ENCODE measurements around the gene CCDC91. TPM values are rescaled to one million over a fixed set of nuclear protein-coding genes. Genes with fewer than 3 reads are reported as not detected.

CCDC91 gene
- total RNA-seq, 2 experiments from 2014 or later = 23.1 to 24.6 TPM

- CTCF ChIA-PET = no interaction called here
- Mint-ChIP-seq H3K36me3 (ENCODE audit: low read depth) (peaks cover 3% of the 10 kb centered on the region), H3K4me1 (peaks cover 22% of the 10 kb centered on the region), H3K4me3 (no peak overlapping the region), H3K27me3 (no peaks in the 10 kb centered on the region), H3K27ac (no peak overlapping the region), H3K9me3 (peaks cover 7% of the 10 kb centered on the region)
- POLR2A ChIA-PET = no interaction called here
- no peak for DNase-seq
These were observed 349.6 kb downstream of the CCDC91 start for GRCh38 chr12:28539691-28540323.

GRCh38 chr12:28540324-28540714, 350.1 kb downstream of the CCDC91 start:
- H3K36me3 Mint-ChIP-seq (ENCODE audit: low read depth) = peaks cover 3% of the 10 kb centered on the region
- ChIA-PET CTCF (no interaction called here), POLR2A (no interaction called here)

GRCh38 chr12:28543021-28543890, 353.0 kb downstream of the CCDC91 start:
- Mint-ChIP-seq H3K27ac (peak overlapping the region; percentile 33), H3K36me3 (ENCODE audit: low read depth) (peaks cover 3% of the 10 kb centered on the region), H3K9me3 (peaks cover 7% of the 10 kb centered on the region), H3K4me1 (peaks cover 19% of the 10 kb centered on the region), H3K4me3 (peak overlapping the region; percentile 57), H3K27me3 (no peaks in the 10 kb centered on the region)
- CTCF ChIA-PET = no interaction called here
- DNase-seq = no peak
- POLR2A ChIA-PET = interaction anchor here (0.7 kb wide), 1 partner anchor 9 kb away, joined by 3 read pairs; no protein-coding TSS in a partner anchor

More at GRCh38 chr12:28540324-28540714, 350.1 kb downstream of the CCDC91 start:
- H3K27me3 Mint-ChIP-seq = no peaks in the 10 kb centered on the region
- peaks cover 7% of the 10 kb centered on the region for H3K9me3 Mint-ChIP-seq
- no peak overlapping the region for H3K27ac Mint-ChIP-seq
- no peak for DNase-seq
- H3K4me1 Mint-ChIP-seq = peaks cover 22% of the 10 kb centered on the region
- H3K4me3 Mint-ChIP-seq = no peak overlapping the region

- no peak for DNase-seq
- POLR2A ChIA-PET = interaction anchor here (0.9 kb wide), 1 partner anchor 360 kb away, joined by 3 read pairs; the partner anchor contains the start of gene CCDC91
- H3K36me3 Mint-ChIP-seq (ENCODE audit: low read depth) = peaks cover 5% of the 10 kb centered on the region
- H3K27ac Mint-ChIP-seq = no peak overlapping the region
- CTCF ChIA-PET = no interaction called here
- no peaks in the 10 kb centered on the region for H3K27me3 Mint-ChIP-seq
- peaks cover 11% of the 10 kb centered on the region for H3K4me1 Mint-ChIP-seq
- H3K9me3 Mint-ChIP-seq = no peaks in the 10 kb centered on the region
- H3K4me3 Mint-ChIP-seq = no peak overlapping the region
These were observed 360.8 kb downstream of the CCDC91 start for GRCh38 chr12:28550757-28551704.

GRCh38 chr12:28552251-28552970, 362.2 kb downstream of the CCDC91 start:
- no peak for DNase-seq
- H3K9me3 Mint-ChIP-seq = no peaks in the 10 kb centered on the region
- CTCF ChIA-PET = interaction anchor here (0.6 kb wide), 1 partner anchor 765 kb away, joined by 3 read pairs; no protein-coding TSS in a partner anchor
- POLR2A ChIA-PET = interaction anchor here (0.7 to 1.0 kb wide), 2 partner anchors 8 to 12 kb away, joined by 3 read pairs; no protein-coding TSS in a partner anchor
- H3K4me1 Mint-ChIP-seq = peaks cover 11% of the 10 kb centered on the region
- peaks cover 5% of the 10 kb centered on the region for H3K36me3 Mint-ChIP-seq (ENCODE audit: low read depth)
- no peaks in the 10 kb centered on the region for H3K27me3 Mint-ChIP-seq
- no peak overlapping the region for H3K4me3 Mint-ChIP-seq
- peak overlapping the region; percentile 11 for H3K27ac Mint-ChIP-seq

- POLR2A ChIA-PET = no interaction called here
- CTCF ChIA-PET = no interaction called here
These were observed 365.5 kb downstream of the CCDC91 start for GRCh38 chr12:28555748-28556147.

GRCh38 chr12:28558250-28558649, 368.0 kb downstream of the CCDC91 start:
- no peak overlapping the region for H3K4me3 Mint-ChIP-seq
- no peaks in the 10 kb centered on the region for H3K9me3 Mint-ChIP-seq
- CTCF ChIA-PET = no interaction called here
- H3K36me3 Mint-ChIP-seq (ENCODE audit: low read depth) = peaks cover 5% of the 10 kb centered on the region
- H3K27me3 Mint-ChIP-seq = no peaks in the 10 kb centered on the region
- POLR2A ChIA-PET = no interaction called here
- no peak overlapping the region for H3K27ac Mint-ChIP-seq
- H3K4me1 Mint-ChIP-seq = peaks cover 3% of the 10 kb centered on the region
- no peak for DNase-seq

More at GRCh38 chr12:28555748-28556147, 365.5 kb downstream of the CCDC91 start:
- Mint-ChIP-seq H3K36me3 (ENCODE audit: low read depth) (peaks cover 5% of the 10 kb centered on the region), H3K4me1 (peaks cover 11% of the 10 kb centered on the region), H3K27ac (no peak overlapping the region), H3K4me3 (no peak overlapping the region), H3K9me3 (no peaks in the 10 kb centered on the region), H3K27me3 (no peaks in the 10 kb centered on the region)
- DNase-seq = no peak

- no peak overlapping the region for H3K27ac Mint-ChIP-seq
- H3K36me3 Mint-ChIP-seq (ENCODE audit: low read depth) = no peaks in the 10 kb centered on the region
- no peak for DNase-seq
- H3K27me3 Mint-ChIP-seq = no peaks in the 10 kb centered on the region
- no peaks in the 10 kb centered on the region for H3K4me1 Mint-ChIP-seq
- CTCF ChIA-PET = no interaction called here
- H3K9me3 Mint-ChIP-seq = no peaks in the 10 kb centered on the region
- H3K4me3 Mint-ChIP-seq = no peak overlapping the region
- POLR2A ChIA-PET = no interaction called here
These were observed 373.0 kb downstream of the CCDC91 start for GRCh38 chr12:28563286-28563685.

- ChIA-PET POLR2A (no interaction called here), CTCF (no interaction called here)
- H3K9me3 Mint-ChIP-seq = no peaks in the 10 kb centered on the region
- no peak for DNase-seq
- H3K4me1 Mint-ChIP-seq = no peaks in the 10 kb centered on the region
- no peak overlapping the region for H3K4me3 Mint-ChIP-seq
- H3K27me3 Mint-ChIP-seq = no peaks in the 10 kb centered on the region
- no peaks in the 10 kb centered on the region for H3K36me3 Mint-ChIP-seq (ENCODE audit: low read depth)
- no peak overlapping the region for H3K27ac Mint-ChIP-seq
These were observed 373.7 kb downstream of the CCDC91 start for GRCh38 chr12:28563936-28564335.

GRCh38 chr12:28568118-28568517, 377.9 kb downstream of the CCDC91 start:
- CTCF ChIA-PET = no interaction called here
- no peak for DNase-seq
- POLR2A ChIA-PET = no interaction called here
- Mint-ChIP-seq H3K4me3 (no peak overlapping the region), H3K27me3 (no peaks in the 10 kb centered on the region), H3K4me1 (no peaks in the 10 kb centered on the region), H3K9me3 (no peaks in the 10 kb centered on the region), H3K36me3 (ENCODE audit: low read depth) (no peaks in the 10 kb centered on the region), H3K27ac (no peak overlapping the region)

GRCh38 chr12:28568704-28569103, 378.4 kb downstream of the CCDC91 start:
- H3K27ac Mint-ChIP-seq = no peak overlapping the region
- H3K4me1 Mint-ChIP-seq = no peaks in the 10 kb centered on the region
- H3K27me3 Mint-ChIP-seq = no peaks in the 10 kb centered on the region
- H3K4me3 Mint-ChIP-seq = no peak overlapping the region
- no peak for DNase-seq
- no peaks in the 10 kb centered on the region for H3K36me3 Mint-ChIP-seq (ENCODE audit: low read depth)
- H3K9me3 Mint-ChIP-seq = no peaks in the 10 kb centered on the region
- ChIA-PET POLR2A (no interaction called here), CTCF (no interaction called here)

GRCh38 chr12:28569698-28570411, 379.6 kb downstream of the CCDC91 start:
- Mint-ChIP-seq H3K36me3 (ENCODE audit: low read depth) (no peaks in the 10 kb centered on the region), H3K4me3 (no peak overlapping the region), H3K9me3 (no peaks in the 10 kb centered on the region), H3K27me3 (no peaks in the 10 kb centered on the region), H3K27ac (no peak overlapping the region), H3K4me1 (no peaks in the 10 kb centered on the region)
- ChIA-PET CTCF (no interaction called here), POLR2A (no interaction called here)
- no peak for DNase-seq
